IMR-90 (cell line): ENCODE results near the gene OGA. TPM values are rescaled to one million over a fixed set of nuclear protein-coding genes. Genes with fewer than 3 reads are reported as not detected.

ENCODE experiments used
- ATAC-seq: fragments of 200-7000 bp; cut with Tn5 transposase; 2 replicates; pipeline ENCODE4 v1.9.1; 2020; ENCODE audit warnings: low read depth, mild to moderate bottlenecking, moderate library complexity
- BruUV-seq: library from RNA; stranded (reverse); fragments of 400-500 nt; replicated peaks from 2 replicates; lab custom pipeline; 2021; lab: Mats Ljungman, UMichigan
- CTCF ChIA-PET: fragments of 300-600 bp; formaldehyde crosslinking; extraction: SDS; loops from one replicate; lab custom pipeline; 2021; ENCODE audit warnings: antibody characterized with exemption; lab: Yijun Ruan, JAX
- POLR2A ChIA-PET: fragments of 300-600 bp; sonication (Branson Sonifier 250); formaldehyde crosslinking; loops from one replicate; lab custom pipeline; 2022; ENCODE audit warnings: antibody characterized with exemption; ENCODE audit not compliant: unreplicated experiment; lab: Charles Lee
- DNase-seq: peaks from one replicate; pipeline ENCODE4 v3.0.0; 2013
- H2AFZ ChIP-seq: replicated peaks from 2 replicates; pipeline ENCODE3; 2013; ENCODE audit warnings: low read length, mild to moderate bottlenecking; ENCODE audit not compliant: poor library complexity
- H2AK5ac ChIP-seq: 2 replicates; pipeline ENCODE4 v1.6.1; 2013; ENCODE audit warnings: low read depth, low read length, inconsistent platforms
- H2AK9ac ChIP-seq: replicated peaks from 2 replicates; pipeline ENCODE3; 2013; ENCODE audit warnings: mild to moderate bottlenecking, low read depth, low read length, moderate library complexity; ENCODE audit not compliant: poor library complexity
- H2BK120ac ChIP-seq: 2 replicates; pipeline ENCODE4 v1.6.1; 2013; ENCODE audit warnings: low read depth, low read length, inconsistent platforms
- H2BK15ac ChIP-seq: 3 replicates; pipeline ENCODE4 v1.6.1; 2013; ENCODE audit warnings: low read depth, low read length, inconsistent platforms
- H2BK20ac ChIP-seq: 2 replicates; pipeline ENCODE4 v1.6.1; 2013; ENCODE audit warnings: low read depth, mild to moderate bottlenecking, inconsistent platforms, low read length, moderate library complexity
- H2BK5ac ChIP-seq: 2 replicates; pipeline ENCODE4 v1.6.1; 2013; ENCODE audit warnings: mild to moderate bottlenecking, low read depth, low read length, inconsistent platforms; ENCODE audit not compliant: poor library complexity, severe bottlenecking
- H3K14ac ChIP-seq: replicated peaks from 2 replicates; pipeline ENCODE4 v1.6.1; 2013; ENCODE audit warnings: low read depth, low read length, inconsistent platforms
- H3K18ac ChIP-seq: 2 replicates; pipeline ENCODE4 v1.6.1; 2013; ENCODE audit warnings: low read depth, low read length, control low read depth
- H3K23ac ChIP-seq: 2 replicates; pipeline ENCODE4 v1.6.1; 2013; ENCODE audit warnings: low read depth, low read length, inconsistent platforms
- H3K27ac ChIP-seq: 2 replicates; pipeline ENCODE4 v1.5.1; 2013; ENCODE audit warnings: mild to moderate bottlenecking, control low read depth, low read length; ENCODE audit not compliant: insufficient read depth
- H3K27me3 ChIP-seq: 2 replicates; pipeline ENCODE4 v1.6.1; 2013; ENCODE audit warnings: low read length; ENCODE audit not compliant: control insufficient read depth, insufficient read depth
- H3K36me3 ChIP-seq: 2 replicates; pipeline ENCODE4 v1.6.1; 2013; ENCODE audit warnings: low read length, mixed read lengths; ENCODE audit not compliant: control insufficient read depth, insufficient read depth
- H3K4ac ChIP-seq: 2 replicates; pipeline ENCODE4 v1.6.1; 2013; ENCODE audit warnings: low read depth, low read length, inconsistent platforms
- H3K4me1 ChIP-seq: 2 replicates; pipeline ENCODE4 v1.6.1; 2013; ENCODE audit warnings: low read length, mixed read lengths; ENCODE audit not compliant: control insufficient read depth, insufficient read depth
- H3K4me2 ChIP-seq: 2 replicates; pipeline ENCODE4 v1.6.1; 2013; ENCODE audit warnings: low read depth, mild to moderate bottlenecking, control low read depth, low read length, moderate library complexity
- H3K4me3 ChIP-seq: 2 replicates; pipeline ENCODE4 v1.5.1; 2013; ENCODE audit warnings: low read depth, mild to moderate bottlenecking, control low read depth, low read length, moderate library complexity; ENCODE audit not compliant: insufficient read depth
- H3K56ac ChIP-seq: 2 replicates; pipeline ENCODE4 v1.6.1; 2013; ENCODE audit warnings: low read length, inconsistent platforms; ENCODE audit not compliant: insufficient read depth; ENCODE audit errors: extremely low read depth
- H3K79me1 ChIP-seq, 2 experiments: 2 replicates each; pipeline ENCODE4 v1.6.1; 2013; ENCODE audit warnings: low read length in 2 of 2, inconsistent platforms in 1 of 2, low read depth in 1 of 2
- H3K9ac ChIP-seq: 2 replicates; pipeline ENCODE4 v1.6.1; 2013; ENCODE audit warnings: low read depth, low read length, control low read depth
- H3K9me1 ChIP-seq: 2 replicates; pipeline ENCODE4 v1.6.1; 2013; ENCODE audit warnings: low read length, inconsistent platforms; ENCODE audit not compliant: insufficient read depth
- H3K9me3 ChIP-seq: 2 replicates; pipeline ENCODE4 v1.6.1; 2013; ENCODE audit warnings: low read length; ENCODE audit not compliant: control insufficient read depth, insufficient read depth
- H4K20me1 ChIP-seq: 2 replicates; pipeline ENCODE4 v1.6.1; 2013; ENCODE audit warnings: low read length, inconsistent platforms; ENCODE audit not compliant: insufficient read depth
- H4K5ac ChIP-seq: 2 replicates; pipeline ENCODE4 v1.6.1; 2013; ENCODE audit warnings: mild to moderate bottlenecking, low read depth, low read length, control low read depth
- H4K8ac ChIP-seq, 2 experiments: 2 replicates each; pipeline ENCODE4 v1.6.1; 2013; ENCODE audit warnings: low read depth in 2 of 2, low read length in 2 of 2, control low read depth in 1 of 2, inconsistent platforms in 1 of 2
- H4K91ac ChIP-seq: 2 replicates; pipeline ENCODE4 v1.6.1; 2013; ENCODE audit warnings: low read depth, low read length, inconsistent platforms; ENCODE audit not compliant: insufficient read depth
- BHLHE40 ChIP-seq: fragments of 150-350 bp; IDR thresholded peaks from 2 replicates; pipeline ENCODE4 v1.6.1; 2016; ENCODE audit warnings: mild to moderate bottlenecking, low read depth, low read length
- CEBPB ChIP-seq: IDR thresholded peaks from 2 replicates; pipeline ENCODE4 v1.6.1; 2012; ENCODE audit warnings: low read depth, low read length, improper control_type of control experiment
- CHD1 ChIP-seq: IDR thresholded peaks from 2 replicates; pipeline ENCODE4 v1.6.1; 2012; ENCODE audit warnings: low read depth, low read length, improper control_type of control experiment
- ELK1 ChIP-seq: fragments of 150-350 bp; IDR thresholded peaks from 2 replicates; pipeline ENCODE4 v1.6.1; 2016; ENCODE audit warnings: low read depth, mild to moderate bottlenecking, low read length, moderate library complexity, borderline replicate concordance
- FOS ChIP-seq: fragments of 150-350 bp; IDR thresholded peaks from 2 replicates; pipeline ENCODE4 v1.6.1; 2016; ENCODE audit warnings: low read depth, low read length
- MAFK ChIP-seq: IDR thresholded peaks from 2 replicates; pipeline ENCODE4 v1.6.1; 2012; ENCODE audit warnings: low read depth, low read length, improper control_type of control experiment
- MAZ ChIP-seq: IDR thresholded peaks from 2 replicates; pipeline ENCODE4 v1.6.1; 2012; ENCODE audit warnings: low read depth, mild to moderate bottlenecking, low read length, improper control_type of control experiment, moderate library complexity, borderline replicate concordance
- MXI1 ChIP-seq: IDR thresholded peaks from 2 replicates; pipeline ENCODE4 v1.6.1; 2012; ENCODE audit warnings: low read depth, mild to moderate bottlenecking, low read length, moderate library complexity, borderline replicate concordance
- NFE2L2 ChIP-seq: fragments of 150-350 bp; IDR thresholded peaks from 2 replicates; pipeline ENCODE4 v1.6.1; 2016; ENCODE audit warnings: low read depth, mild to moderate bottlenecking, low read length
- RAD21 ChIP-seq: IDR thresholded peaks from 2 replicates; pipeline ENCODE4 v1.6.1; 2012; ENCODE audit warnings: low read length, improper control_type of control experiment
- RCOR1 ChIP-seq: IDR thresholded peaks from 2 replicates; pipeline ENCODE4 v1.6.1; 2012; ENCODE audit warnings: mild to moderate bottlenecking, low read length, improper control_type of control experiment; ENCODE audit not compliant: insufficient replicate concordance
- RFX5 ChIP-seq: IDR thresholded peaks from 2 replicates; pipeline ENCODE4 v1.8.0; 2012; ENCODE audit warnings: low read depth, mild to moderate bottlenecking, low read length, moderate library complexity
- SMC3 ChIP-seq: fragments of 150-350 bp; IDR thresholded peaks from 2 replicates; pipeline ENCODE4 v1.6.1; 2016; ENCODE audit warnings: low read depth, mild to moderate bottlenecking, antibody characterized with exemption, low read length, moderate library complexity
- USF2 ChIP-seq: fragments of 150-350 bp; IDR thresholded peaks from 2 replicates; pipeline ENCODE4 v1.6.1; 2017; ENCODE audit warnings: mild to moderate bottlenecking, antibody characterized with exemption, low read length, low read depth
- WGBS, 2 experiments: methylation state at CpG; one replicate each; pipeline versions ENCODE4 v1.1.5 to v1.1.7; 2013; ENCODE audit warnings: missing lambda C conversion rate in 2 of 2; ENCODE audit not compliant: insufficient read length in 1 of 2; ENCODE audit errors: extremely low coverage in 2 of 2; 5-methylcytosine and 5-hydroxymethylcytosine counted together
- dilution Hi-C: fragments of 300-500 bp; cut with HindIII; formaldehyde crosslinking; loops from one replicate; pipeline ENCODE4 v1.14.3; 2018; ENCODE audit warnings: low sequenced_read_pairs; ENCODE audit not compliant: unreplicated experiment
- in situ Hi-C: fragments of 300-500 bp; cut with MboI; formaldehyde crosslinking; loops from 3 replicates; pipeline ENCODE4 v1.14.3; 2019; ENCODE audit warnings: low sequenced_read_pairs, inconsistent platforms, mixed read lengths
- intact Hi-C: fragments of 100-400 bp; cut with micrococcal nuclease; formaldehyde crosslinking; loops from 2 replicates; pipeline ENCODE4 v1.10.0; 2022
- polyA plus RNA-seq, 3 experiments: library from polyadenylated mRNA; depleted of rRNA; stranded (reverse); fragments of >200 nt; gene quantifications; 2 replicates each; pipeline ENCODE4 v1.2.3, GENCODE V29; 2012; ENCODE audit warnings: low replicate concordance in 1 of 3
- total RNA-seq: library from RNA; depleted of rRNA; stranded (reverse); fragments of >200 nt; gene quantifications from 2 replicates; pipeline ENCODE4 v1.2.3, GENCODE V29; 2012
- TF ChIP-seq, protein P1 (sequence below): conservative IDR thresholded peaks from 2 replicates; pipeline ENCODE4 v1.5.1; 2012; ENCODE audit warnings: mild to moderate bottlenecking, low read depth, low read length, improper control_type of control experiment

OGA gene
- total and polyA plus RNA-seq, 2 of the 4 experiments (the other 2 are of a cell fraction) = 42.5 to 62.9 TPM

DNA sequence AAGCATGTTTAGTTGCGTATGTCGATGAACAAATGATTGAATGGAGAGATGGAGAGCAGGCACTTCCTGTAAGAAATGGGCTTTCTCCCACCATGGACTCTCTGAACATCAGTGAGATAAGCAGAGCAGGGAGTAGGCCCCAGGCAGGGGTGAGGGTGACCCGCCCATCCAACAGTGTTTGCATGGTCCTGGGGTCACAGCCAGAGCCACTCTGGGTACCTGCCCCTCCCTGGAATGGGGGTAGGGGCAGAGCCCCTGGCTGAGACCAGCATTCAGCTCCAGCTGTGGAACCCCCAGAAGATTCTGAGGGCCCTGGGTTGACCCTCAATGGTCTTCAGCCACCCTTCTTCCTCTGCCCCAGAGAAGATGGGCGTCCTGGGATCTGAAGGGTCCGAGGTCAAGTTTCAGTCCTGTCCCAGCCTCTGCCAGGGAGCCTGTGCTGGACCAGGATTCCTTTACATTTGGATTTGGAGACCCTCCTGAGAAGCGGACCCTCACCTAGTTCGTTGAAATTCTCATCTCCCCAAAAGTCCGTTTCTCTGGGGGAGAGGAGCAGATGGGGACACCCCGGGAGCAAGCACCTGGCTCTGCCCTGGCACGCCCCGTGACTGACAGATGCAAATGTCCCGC lies 40.0 kb downstream of the OGA start:
- intact Hi-C loops (no loop called here), dilution Hi-C loops (no loop called here), in situ Hi-C loops (no loop called here)
- Histone ChIP-seq H4K91ac (no peak overlapping the region), H3K9me1 (no peaks in the 10 kb centered on the region), H3K14ac (no peak overlapping the region), H3K79me1 (peaks cover 14 to 28% of the 10 kb centered on the region in 2 experiments; a peak in 3 of 4 replicates), H2BK5ac (no peak overlapping the region), H3K36me3 (no peaks in the 10 kb centered on the region; the same call in 1 of the 2 replicates), H2BK120ac (no peak overlapping the region), H2AK9ac (no peak overlapping the region), H4K20me1 (peaks cover 34% of the 10 kb centered on the region), H3K4me3 (no peak overlapping the region), H3K18ac (no peak overlapping the region), H3K56ac (no peak overlapping the region), H3K27ac (no peak overlapping the region), H3K4me1 (peaks cover 13% of the 10 kb centered on the region), H3K4ac (no peak overlapping the region), H2BK15ac (no peak overlapping the region), H3K9me3 (no peaks in the 10 kb centered on the region), H3K4me2 (no peak overlapping the region), H2AK5ac (no peak overlapping the region; the same call in 1 of the 2 replicates), H3K9ac (no peak overlapping the region), H2AFZ (peak overlapping the region; percentile 49), H4K8ac (no peak overlapping the region), H3K27me3 (peaks cover 44% of the 10 kb centered on the region), H3K23ac (no peak overlapping the region), H4K5ac (no peak overlapping the region), H2BK20ac (no peak overlapping the region)
- TF ChIP-seq RCOR1 (no peak), SMC3 (no peak), FOS (no peak), MXI1 (no peak), CEBPB (no peak), BHLHE40 (no peak), MAFK (no peak), RAD21 (no peak), ELK1 (no peak), RFX5 (no peak), CHD1 (no peak), USF2 (no peak), MAZ (no peak), NFE2L2 (no peak)
- TF ChIP-seq, protein P1, sequence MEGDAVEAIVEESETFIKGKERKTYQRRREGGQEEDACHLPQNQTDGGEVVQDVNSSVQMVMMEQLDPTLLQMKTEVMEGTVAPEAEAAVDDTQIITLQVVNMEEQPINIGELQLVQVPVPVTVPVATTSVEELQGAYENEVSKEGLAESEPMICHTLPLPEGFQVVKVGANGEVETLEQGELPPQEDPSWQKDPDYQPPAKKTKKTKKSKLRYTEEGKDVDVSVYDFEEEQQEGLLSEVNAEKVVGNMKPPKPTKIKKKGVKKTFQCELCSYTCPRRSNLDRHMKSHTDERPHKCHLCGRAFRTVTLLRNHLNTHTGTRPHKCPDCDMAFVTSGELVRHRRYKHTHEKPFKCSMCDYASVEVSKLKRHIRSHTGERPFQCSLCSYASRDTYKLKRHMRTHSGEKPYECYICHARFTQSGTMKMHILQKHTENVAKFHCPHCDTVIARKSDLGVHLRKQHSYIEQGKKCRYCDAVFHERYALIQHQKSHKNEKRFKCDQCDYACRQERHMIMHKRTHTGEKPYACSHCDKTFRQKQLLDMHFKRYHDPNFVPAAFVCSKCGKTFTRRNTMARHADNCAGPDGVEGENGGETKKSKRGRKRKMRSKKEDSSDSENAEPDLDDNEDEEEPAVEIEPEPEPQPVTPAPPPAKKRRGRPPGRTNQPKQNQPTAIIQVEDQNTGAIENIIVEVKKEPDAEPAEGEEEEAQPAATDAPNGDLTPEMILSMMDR = no peak
- 83% methylated on average over 3 of the region's 12 CpGs; no CpG with 5 or more reads in 1 of the 2 experiments for WGBS, 2 experiments
- DNase-seq (no peak), ATAC-seq (no peak)
- CTCF ChIA-PET = no interaction called here
- POLR2A ChIA-PET = no interaction called here
- BruUV-seq = no TSS peak
